ENCODE results near the gene EMSY.
"Not testable (repeated sequence)": the region's sequence is repeated elsewhere in the genome, so short reads cannot be mapped to it uniquely, and the experiment has no call there.

The EMSY gene, protein sequence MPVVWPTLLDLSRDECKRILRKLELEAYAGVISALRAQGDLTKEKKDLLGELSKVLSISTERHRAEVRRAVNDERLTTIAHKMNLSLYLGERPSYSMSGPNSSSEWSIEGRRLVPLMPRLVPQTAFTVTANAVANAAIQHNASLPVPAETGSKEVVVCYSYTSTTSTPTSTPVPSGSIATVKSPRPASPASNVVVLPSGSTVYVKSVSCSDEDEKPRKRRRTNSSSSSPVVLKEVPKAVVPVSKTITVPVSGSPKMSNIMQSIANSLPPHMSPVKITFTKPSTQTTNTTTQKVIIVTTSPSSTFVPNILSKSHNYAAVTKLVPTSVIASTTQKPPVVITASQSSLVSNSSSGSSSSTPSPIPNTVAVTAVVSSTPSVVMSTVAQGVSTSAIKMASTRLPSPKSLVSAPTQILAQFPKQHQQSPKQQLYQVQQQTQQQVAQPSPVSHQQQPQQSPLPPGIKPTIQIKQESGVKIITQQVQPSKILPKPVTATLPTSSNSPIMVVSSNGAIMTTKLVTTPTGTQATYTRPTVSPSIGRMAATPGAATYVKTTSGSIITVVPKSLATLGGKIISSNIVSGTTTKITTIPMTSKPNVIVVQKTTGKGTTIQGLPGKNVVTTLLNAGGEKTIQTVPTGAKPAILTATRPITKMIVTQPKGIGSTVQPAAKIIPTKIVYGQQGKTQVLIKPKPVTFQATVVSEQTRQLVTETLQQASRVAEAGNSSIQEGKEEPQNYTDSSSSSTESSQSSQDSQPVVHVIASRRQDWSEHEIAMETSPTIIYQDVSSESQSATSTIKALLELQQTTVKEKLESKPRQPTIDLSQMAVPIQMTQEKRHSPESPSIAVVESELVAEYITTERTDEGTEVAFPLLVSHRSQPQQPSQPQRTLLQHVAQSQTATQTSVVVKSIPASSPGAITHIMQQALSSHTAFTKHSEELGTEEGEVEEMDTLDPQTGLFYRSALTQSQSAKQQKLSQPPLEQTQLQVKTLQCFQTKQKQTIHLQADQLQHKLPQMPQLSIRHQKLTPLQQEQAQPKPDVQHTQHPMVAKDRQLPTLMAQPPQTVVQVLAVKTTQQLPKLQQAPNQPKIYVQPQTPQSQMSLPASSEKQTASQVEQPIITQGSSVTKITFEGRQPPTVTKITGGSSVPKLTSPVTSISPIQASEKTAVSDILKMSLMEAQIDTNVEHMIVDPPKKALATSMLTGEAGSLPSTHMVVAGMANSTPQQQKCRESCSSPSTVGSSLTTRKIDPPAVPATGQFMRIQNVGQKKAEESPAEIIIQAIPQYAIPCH (N-terminal part only)

DNA sequence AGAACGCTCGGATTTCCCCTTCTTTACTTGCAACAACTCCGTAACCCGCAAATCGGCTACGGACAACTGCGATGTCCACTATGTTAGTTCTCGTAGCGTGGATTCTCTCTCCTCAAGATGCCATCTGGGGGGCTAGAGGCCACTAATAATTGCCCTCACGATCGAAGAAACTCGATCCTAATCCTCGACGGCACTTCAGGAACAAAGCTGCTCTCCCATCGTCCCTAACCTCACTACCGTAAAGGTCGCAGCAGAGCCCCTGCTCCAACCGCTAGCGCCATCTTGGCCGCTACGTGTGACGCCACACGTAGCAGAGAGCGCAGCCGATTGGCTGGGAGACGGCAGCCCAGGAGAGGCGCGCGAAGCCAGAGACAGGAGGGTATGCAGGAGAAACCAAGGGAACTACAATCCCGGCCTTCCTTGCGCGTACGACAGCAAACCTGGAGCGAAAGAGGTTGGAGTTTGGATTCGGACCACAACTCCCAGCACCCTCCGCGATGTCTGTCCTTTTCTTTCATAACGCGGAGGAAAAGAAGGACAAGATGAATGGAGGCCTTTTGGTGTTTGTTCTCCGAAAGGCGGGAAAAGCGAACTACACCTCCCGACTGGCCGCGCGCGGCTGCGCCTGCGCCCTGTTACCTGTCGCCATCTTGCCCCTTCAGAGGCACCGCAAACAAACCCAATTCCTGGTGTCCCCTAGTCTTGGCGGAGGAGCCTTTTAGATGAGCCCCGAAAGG is at the start of gene EMSY:
Gene EMSY (plus strand): TSS at position 635 of the 737 bp plus-strand sequence. CDS start 1,921 bp downstream, outside the sequence.
- peak; percentile 93 for DNase-seq

DNA sequence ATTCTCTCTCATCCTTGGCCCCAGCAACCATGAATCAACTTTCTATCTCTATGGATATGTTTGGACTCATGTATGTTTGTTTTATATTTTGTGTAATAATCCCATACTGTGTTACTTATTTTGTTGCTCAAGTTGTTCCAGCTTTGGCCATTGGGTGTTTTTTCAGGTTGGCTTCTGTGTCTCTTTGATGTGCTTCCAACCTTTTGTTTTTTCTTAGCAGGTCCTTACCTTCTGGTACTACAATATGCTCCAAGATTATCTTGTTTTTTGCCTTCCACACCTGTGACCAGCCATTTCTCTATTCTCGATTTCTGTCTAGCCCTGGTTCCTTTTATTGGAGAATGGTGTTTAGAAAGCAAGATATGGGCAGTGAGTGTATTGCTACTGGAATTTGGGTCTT is 49.5 kb upstream of the EMSY start:
- DNase-seq = no peak

DNA sequence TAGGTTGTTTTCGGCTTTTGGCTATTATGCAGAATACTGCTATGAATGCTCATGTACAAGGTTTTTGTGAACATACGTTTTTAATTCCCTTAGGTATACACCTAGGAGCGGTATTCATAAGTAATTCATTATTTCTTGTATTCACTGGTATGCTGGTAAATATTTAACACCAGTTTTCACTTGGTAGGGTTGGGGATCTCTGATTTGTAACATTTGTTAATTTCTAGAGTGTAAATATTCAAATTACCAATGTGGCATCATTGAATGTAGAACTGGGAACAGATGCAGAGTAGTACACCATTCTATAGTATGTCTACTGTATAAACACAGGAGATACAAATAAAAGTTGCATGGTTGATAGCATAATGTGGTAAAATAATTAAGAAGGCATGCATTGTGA is 47.4 kb upstream of the EMSY start:
- no peak for DNase-seq

DNA sequence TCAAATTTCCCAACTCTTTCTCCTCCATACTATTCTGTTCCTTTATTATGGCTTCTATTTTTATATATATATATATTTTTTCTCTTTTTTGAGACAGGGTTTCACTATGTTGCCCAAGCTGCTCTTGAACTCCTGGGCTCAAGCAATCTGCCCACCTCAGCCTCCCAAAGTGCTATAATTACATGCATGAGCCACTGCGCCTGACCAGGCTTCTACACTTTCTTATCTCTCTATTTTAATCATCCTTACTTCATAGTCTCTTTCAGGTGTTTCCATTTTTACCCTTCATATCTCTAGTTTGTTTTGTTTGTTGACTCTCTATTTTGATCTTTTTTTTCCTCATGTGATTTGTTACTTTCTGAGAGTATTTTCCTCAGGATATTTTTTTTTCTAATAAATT is 43.9 kb upstream of the EMSY start:
- no peak for DNase-seq

DNA sequence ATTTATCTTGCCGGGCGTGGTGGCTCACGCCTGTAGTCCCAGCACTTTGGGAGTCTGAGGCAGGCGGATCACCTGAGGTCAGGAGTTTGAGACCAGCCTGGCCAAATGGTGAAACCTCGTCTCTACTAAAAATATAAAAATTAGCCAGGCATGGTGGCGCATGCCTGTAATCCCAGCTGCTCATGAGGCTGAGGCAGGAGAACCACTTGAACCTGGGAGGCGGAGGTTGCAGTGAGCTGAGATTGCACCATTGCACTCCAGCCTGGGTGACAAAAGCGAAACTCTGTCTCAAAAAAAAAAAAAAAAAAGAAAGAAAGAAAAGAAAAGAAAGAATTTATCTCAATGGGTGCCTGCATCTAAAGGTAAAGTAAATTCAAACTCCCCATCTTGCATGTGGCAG is 43.3 kb upstream of the EMSY start:
- DNase-seq = not testable (repeated sequence)

DNA sequence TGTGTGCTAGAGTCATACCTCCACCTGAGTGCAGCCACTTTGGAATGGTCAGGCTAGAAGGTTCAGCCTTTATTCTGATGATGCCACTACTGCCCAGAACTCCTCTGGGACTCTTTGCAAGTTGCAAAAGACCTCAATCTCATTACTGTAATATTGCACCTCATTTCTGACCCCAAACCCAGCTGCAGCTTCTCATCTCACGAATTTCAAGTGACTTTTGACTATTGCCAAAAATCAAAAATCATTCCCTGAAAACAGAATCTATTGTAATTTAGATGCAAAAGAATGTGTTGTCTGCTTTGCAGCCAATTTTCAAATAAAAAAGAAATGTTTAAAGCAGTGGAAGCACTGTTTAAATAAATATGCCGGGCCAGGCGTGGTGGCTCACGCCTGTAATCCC is 38.5 kb upstream of the EMSY start:
- DNase-seq = no peak

DNA sequence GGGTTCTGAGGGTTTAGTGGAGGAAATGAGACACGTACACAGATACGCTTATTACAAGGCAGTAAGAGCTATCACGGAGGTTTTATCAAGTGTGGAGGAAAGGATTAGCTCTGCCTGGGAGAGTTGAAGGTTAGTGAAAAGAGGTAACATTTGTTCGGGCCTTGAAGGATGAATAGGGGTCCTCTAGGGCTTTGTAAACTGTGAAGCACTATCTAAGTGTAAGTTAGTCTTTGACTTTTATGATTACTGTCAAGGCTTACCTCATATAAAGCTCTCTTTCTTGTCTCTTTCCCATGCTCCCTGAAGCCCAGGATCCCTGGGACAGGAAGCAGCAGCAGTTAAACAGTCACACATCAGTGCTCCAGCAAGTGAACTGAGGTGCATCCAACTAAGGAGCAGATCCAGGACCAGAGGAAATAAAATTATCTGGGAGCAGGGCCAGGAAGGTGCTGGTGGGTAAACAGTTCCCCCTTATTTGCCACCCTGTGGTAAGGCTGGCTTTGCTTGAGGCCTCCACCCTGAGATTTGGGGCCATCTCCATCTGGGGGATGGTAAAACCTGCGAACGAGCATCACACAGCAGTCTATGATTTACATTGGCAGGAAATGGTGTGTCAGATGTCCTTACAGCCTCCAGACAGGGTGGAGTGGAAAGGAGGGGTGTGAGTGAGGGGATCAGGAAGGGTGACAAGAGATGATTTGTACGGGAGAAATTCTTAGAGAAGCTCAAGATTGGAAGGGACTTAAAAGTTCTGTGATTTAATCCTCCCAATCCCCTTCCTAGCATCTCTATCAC is 36.5 kb upstream of the EMSY start:
- no peak for DNase-seq

DNA sequence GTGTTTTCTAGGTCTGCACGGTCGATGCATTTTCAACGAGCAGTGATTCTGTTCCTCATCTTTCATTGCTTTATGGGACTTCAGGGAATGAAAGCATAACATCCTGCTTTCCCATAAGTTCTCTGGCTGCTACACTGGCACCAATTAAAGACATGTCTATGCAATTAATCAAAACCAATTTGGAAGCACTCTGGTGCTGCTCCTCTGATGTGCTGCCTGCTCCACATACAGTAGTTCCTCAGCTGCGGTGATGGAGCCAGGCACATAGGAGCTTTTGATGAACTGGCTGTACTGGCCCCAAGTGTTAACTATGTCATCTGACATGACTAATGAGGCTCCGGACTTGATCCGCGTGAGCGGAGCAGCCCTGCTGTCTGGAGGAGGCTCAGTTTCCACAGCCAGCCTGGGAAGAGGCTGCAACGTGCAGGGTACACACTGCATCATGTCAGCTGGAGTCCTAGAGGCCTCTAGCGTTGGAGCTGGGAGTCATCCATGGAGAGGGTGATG is 33.9 kb upstream of the EMSY start:
- DNase-seq = no peak

DNA sequence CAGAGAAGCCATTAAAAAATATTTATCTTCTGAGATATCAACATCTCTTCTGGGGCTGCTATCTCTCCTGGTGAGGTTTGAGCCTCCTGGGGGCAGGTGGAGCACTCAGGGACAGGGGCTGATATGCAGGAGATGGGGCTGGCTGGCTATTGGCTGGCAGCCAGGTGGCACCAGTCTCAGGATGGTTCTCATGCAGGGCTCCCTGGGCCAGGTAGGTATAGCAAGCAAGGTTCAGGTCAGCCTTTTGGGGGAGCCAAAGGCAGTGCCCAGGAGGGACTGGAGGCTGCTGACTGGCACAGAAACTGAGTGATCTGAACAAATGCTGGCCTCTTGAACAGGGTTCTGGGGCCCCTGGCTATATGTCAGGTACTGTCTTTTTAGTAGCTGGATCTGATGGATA is 29.7 kb upstream of the EMSY start:
- DNase-seq = no peak

DNA sequence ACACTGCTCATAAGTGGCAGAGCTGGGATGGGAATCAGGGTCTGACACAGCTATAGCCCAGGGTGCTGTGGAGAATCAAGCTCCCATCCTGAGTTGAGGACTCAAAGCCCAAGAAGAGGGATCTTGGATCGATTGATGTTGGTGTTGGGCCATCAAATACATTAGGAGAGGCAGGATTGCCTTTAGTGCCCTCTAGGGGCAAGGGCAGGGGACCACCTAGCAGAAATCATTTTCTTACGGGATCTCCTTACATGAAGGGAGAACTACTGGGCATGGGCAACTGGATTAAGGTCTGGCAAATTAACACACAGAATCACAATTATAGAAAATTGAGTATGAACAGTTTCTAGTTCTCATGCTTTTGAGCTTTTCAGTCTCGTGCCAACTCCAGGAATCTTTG is 24.9 kb upstream of the EMSY start:
- peak; percentile 11 for DNase-seq

DNA sequence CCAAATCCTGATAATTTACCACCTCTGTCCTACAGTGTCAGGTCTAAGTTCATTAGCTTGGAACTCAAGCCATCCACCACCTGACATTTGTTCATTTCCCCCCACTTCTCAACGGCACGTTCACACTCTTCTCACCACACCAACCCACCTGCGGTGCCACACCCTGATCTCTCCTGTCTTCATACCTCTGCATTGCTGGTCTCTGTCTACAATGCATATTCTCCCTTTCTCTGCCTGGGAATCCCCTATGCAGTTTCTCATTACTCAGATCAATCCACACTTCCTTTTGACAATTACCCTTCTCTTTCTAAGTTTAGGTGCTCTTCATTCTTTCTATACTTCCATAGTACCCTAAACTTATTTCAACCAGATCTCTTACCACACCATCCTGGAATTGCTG is 20.4 kb upstream of the EMSY start:
- DNase-seq = no peak

DNA sequence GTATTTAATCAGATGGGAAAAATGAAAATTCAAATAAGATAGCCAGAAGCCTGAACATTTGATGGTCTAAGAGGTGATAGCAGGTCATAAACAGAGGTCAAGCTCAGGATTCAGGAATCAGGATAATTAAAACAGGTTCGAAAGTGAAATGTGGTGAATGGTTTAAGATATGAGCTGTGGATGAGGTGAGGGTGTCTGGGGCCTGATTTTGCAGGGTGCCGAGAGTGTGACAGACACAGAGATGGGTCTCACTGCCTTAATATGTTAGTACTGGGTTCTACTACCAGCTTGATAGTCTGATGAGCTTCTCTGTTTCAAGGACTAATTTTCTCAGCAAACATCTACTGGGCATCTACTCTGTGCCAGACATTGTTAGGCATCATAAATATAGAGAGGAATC is 19.9 kb upstream of the EMSY start:
- no peak for DNase-seq

DNA sequence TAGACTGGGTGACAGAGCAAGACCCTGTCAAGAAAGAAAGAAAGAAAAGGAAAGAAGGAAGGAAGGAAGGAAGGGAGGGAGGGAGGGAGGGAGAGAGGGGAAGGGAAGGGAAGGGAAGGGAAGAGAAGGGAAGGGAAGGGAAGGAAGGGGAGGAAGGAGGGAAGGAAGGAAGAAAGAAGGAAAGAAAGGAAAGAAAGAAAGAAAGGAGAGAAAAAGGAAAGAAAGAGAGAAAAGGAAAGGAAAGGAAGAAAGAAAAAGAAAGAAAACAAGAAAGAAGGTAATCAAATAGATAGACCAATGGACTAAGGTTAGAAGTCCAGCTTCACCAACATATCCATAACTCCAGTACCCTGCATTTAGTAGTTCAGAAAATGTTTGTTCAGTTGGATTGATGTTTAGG is 18.2 kb upstream of the EMSY start:
- no peak for DNase-seq

DNA sequence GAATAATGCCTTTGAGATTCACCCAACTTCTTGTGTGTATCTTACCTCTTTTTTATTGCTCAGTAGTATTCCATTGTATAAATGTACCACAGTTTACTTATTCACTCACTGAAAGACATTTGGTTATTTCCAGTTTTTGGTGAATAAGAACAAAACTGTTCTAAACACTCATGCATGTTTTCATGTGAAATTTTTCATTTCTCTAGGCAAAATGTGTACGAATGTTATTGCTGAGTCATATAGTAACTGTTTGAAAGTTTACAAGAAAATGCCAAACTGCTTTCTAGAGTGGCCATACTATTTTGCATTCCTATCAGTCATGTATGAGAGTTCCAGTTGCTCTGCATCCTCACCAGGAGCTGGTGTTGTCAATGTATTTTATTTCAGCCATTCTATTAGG is 8.8 kb upstream of the EMSY start:
- no peak for DNase-seq

DNA sequence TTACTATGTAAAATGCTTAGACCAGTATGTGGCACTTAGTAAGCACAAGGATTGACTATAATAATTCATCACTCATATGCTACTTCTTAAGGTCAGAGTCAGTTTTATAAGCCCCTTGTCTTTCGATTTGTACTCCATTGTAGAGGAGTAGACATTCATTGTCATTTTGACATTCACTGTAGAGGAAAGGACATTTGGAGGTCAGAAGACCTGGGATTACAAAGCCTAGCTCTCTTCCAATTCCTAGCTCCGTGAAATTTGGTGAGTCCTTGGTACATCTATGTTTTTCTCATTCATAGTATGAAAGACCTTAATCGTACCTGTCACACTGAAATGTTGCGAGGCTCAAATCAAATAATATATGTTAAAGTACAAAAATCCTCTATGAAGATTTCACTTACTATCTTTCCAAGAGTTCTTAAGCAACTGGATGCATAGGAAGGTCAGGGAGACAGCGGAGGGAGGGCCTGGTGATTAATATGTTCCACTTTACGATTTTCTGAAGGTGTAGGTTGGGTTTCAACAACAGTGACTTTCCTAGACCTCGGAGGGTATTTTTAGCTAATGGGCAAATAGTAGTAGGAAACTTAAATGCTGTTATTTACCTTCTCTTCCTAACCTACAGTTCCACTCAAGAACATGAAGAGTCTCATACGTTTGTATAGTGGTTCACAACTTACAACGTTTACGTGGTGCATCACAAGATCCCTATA is 1.4 kb upstream of the EMSY start:
- peak; percentile 20 for DNase-seq

DNA sequence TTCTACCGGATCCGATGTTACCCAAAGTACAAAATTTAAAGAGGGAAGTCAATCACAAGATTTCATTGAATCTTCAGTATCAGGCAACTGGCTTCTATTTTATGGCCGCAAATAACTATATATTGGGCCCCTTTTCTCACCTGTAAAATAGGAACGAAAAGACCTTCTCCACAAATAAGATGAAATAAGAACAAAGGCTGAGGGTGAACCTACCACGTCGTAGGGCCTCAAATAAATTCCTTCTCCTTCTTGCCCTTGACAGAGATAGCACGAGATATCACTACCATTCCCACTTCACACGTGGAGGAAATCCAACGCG is 794 bp upstream of the EMSY start:
- no peak for DNase-seq

DNA sequence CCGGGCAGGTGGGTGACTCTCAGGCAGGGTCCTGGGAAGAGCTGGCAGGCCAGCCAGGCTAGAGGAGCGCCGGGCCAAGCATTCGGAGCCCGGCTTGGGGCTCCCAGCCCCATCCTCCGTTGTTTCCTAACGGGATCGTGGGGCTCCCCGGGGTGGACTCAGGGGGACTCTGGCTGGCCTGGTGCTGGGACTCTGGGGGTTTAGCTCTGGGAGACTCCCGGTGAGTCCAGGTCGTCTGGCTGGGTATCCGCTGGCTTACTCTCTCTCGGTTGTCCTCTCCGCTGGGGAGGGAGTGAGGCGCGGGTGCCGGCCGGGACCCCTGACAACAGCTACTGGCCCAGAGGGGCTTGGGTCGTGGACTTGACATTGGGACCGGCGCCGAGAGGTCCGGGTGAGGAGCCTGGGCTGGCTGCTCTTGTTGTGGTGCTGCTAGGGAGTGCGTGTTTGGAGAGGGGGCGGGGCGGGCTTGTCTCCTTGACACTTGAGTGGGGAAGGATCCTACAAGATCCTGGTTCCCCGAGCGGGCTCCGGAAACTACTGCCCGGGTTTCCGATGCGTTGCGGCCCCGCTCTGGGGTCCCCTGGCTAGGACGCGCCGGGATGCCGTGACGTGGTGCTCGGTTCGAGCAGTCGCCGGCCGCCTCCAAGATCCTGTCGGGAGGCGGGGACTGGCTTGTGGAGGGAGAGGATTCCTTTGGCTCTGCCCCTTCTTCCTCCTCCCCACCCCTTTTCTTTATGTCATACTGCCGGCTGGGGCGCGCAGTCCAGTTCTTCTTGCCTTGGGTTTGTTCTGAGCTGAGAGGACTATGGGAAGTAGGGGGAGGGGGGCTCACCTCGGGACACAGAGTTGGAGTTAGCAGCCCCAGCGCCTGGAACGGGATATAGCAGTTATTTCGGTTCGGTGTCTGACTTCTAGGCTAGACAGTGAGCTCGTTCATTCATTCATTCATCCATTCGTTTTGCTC is 585 bp downstream of the EMSY start:
- peak; percentile 60 for DNase-seq

DNA sequence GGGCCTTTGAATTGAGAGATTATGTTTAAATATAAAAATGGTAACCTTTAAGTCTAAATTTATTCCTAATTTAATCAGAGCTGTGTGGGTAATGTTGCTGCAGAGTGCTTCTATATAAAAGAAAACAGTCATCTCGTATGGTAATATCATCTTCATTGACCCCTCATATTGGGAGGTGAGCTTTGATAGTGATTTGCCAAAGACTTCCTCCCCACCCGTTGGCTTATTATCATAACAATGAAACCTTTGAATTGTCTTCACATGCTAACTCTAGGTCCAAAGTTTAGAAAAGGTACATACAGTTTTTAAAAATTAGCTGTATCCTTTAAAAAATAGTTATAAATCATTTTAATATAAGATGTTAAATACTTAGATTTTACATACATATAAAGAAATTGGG is 3.7 kb downstream of the EMSY start:
- DNase-seq = no peak

DNA sequence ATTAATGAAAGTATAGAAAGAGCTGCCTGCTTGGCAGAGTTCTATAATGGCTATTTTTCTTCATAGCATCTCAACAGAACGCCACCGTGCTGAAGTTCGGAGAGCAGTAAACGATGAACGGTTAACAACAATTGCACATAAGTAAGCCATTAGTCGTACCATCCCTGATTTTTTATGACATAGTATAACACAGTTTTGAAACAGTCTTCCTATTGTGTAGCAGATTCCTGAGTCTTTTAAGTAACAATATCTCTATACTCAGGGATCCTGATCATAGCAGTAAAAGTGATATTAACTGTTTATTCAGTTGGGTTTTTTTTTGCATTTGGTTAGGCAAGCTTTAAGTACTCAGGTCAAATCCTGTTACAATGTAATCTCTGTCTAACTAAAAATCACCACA is 8.4 kb downstream of the EMSY start:
- DNase-seq = no peak

DNA sequence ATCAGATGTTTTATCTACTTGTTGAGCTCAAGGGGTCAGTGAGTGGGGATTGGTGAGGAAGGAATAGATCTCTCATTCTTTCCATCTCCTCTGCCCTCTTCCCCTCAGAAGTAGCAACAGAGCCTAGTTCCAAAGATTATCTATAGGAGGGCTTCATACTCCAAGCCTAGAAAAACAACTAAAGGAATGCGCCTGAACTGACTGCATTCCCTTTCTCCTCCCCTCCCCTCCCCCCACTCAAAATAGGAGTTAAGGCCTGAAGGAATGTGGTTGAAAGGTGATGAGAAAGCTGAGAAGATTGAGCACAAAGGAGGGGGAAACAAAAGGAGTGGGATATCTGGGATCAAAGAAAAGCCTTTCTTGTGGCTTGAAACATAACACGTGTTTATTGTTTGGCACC is 10.5 kb downstream of the EMSY start:
- no peak for DNase-seq
